GM18873 (cell line): Measurements from ENCODE around the gene PTPRQ.

Experiments
- ATAC-seq: cut with Tn5 transposase; IDR thresholded peaks from one replicate; pipeline ENCODE4 v1.9.1; 2021; ENCODE audit warnings: mild to moderate bottlenecking, moderate library complexity, moderate number of reproducible peaks; ENCODE audit not compliant: unreplicated experiment, low FRiP score

The PTPRQ gene

GRCh38 chr12:80717856-80718255 is 273.8 kb downstream of the PTPRQ start:
- no peak for ATAC-seq

- ATAC-seq = no peak
Measured at GRCh38 chr12:80720516-80720915, 276.5 kb downstream of the PTPRQ start.

- ATAC-seq = no peak
Measured at GRCh38 chr12:80721326-80721725, 277.3 kb downstream of the PTPRQ start.
